Natural killer cell (primary cell): ENCODE results near the gene JPT2. TPM values are rescaled to one million over a fixed set of nuclear protein-coding genes. Genes with fewer than 3 reads are reported as not detected.

ENCODE experiments used
- ATAC-seq, 3 donors: fragments of 150-1000 bp in 2 of 3; fragments of 200-7000 bp in 1 of 3; cut with Tn5 transposase; 1 replicate in 1 of 3; 2 replicates in 2 of 3; pipeline ENCODE4 v1.10.0; 2021; ENCODE audit warnings: mild to moderate bottlenecking in 2 of 3, moderate library complexity in 2 of 3
- DNase-seq, 2 donors: peaks; one replicate each; pipeline versions ENCODE4 v3.0.0 to v3.0.0-alpha.2; 2013 to 2021; ENCODE audit warnings: mixed read lengths in 1 of 2
- H3K27ac ChIP-seq: one replicate; pipeline ENCODE4 v1.5.1; 2013; ENCODE audit warnings: mild to moderate bottlenecking, low read length
- H3K27me3 ChIP-seq: one replicate; pipeline ENCODE4 v1.6.1; 2013; ENCODE audit warnings: low read length; ENCODE audit not compliant: control insufficient read depth, insufficient read depth
- H3K36me3 ChIP-seq: one replicate; pipeline ENCODE4 v1.6.1; 2013; ENCODE audit warnings: low read length; ENCODE audit not compliant: control insufficient read depth, insufficient read depth
- H3K4me1 ChIP-seq: one replicate; pipeline ENCODE4 v1.6.1; 2013; ENCODE audit warnings: low read length; ENCODE audit not compliant: control insufficient read depth, insufficient read depth
- H3K4me3 ChIP-seq: one replicate; pipeline ENCODE4 v1.5.1; 2013; ENCODE audit warnings: low read length
- H3K9me3 ChIP-seq: one replicate; pipeline ENCODE4 v1.6.1; 2013; ENCODE audit warnings: low read length; ENCODE audit not compliant: control insufficient read depth, insufficient read depth
- H3K27ac Mint-ChIP-seq, 2 donors: one replicate each; pipeline ENCODE4 v1.8.0; 2022; ENCODE audit warnings: mild to moderate bottlenecking in 2 of 2, mixed read lengths in 2 of 2, moderate library complexity in 1 of 2
- H3K27me3 Mint-ChIP-seq, 2 donors: one replicate each; pipeline ENCODE4 v1.8.0; 2022; ENCODE audit warnings: low read depth in 2 of 2, mixed read lengths in 2 of 2
- H3K36me3 Mint-ChIP-seq: one replicate; pipeline ENCODE4 v1.8.0; 2022; ENCODE audit warnings: mixed read lengths
- H3K4me1 Mint-ChIP-seq, 2 donors: one replicate each; pipeline ENCODE4 v1.8.0; 2022; ENCODE audit warnings: mixed read lengths in 2 of 2
- H3K4me3 Mint-ChIP-seq: one replicate; pipeline ENCODE4 v1.8.0; 2022; ENCODE audit warnings: mild to moderate bottlenecking, moderate library complexity, mixed read lengths
- H3K9me3 Mint-ChIP-seq, 2 donors: one replicate each; pipeline ENCODE4 v1.8.0; 2022; ENCODE audit warnings: mixed read lengths in 2 of 2
- CTCF ChIP-seq: fragments of 200-600 bp; IDR thresholded peaks from one replicate; pipeline ENCODE4 v1.8.0; 2022; ENCODE audit warnings: antibody characterized with exemption
- WGBS: methylation state at CpG from one replicate; pipeline ENCODE4 v1.1.7; 2013; ENCODE audit warnings: missing lambda C conversion rate; ENCODE audit not compliant: insufficient coverage; 5-methylcytosine and 5-hydroxymethylcytosine counted together
- intact Hi-C: fragments of 100-400 bp; cut with micrococcal nuclease; formaldehyde crosslinking; loops from one replicate; pipeline ENCODE4 v1.14.2; 2022
- total RNA-seq, 4 donors: library from RNA; stranded (reverse); fragments of 120-200 nt in 1 of 4; gene quantifications; one replicate each; pipeline versions ENCODE4 v1.2.3 to v1.2.4, GENCODE V29; 2013 to 2022

The JPT2 gene
- total RNA-seq, 3 donors from 2014 or later (not counting 1 experiment from before 2014, with no cell fraction given), result 12.2 to 28.4 (median 14.2) TPM

GRCh38 chr16:1669698-1670097 lies 8.4 kb upstream of the JPT2 start:
- intact Hi-C loops, result loop anchor here (10.0 kb wide), 1 partner anchor 55 kb away; the partner anchor contains the start of genes CRAMP1 and IFT140

GRCh38 chr16:1670371-1670770 lies 7.7 kb upstream of the JPT2 start:
- H3K4me3 Mint-ChIP-seq, result no peak overlapping the region
- 97% methylated on average over 19 of the region's 19 CpGs for WGBS
- no peak overlapping the region for H3K4me3 ChIP-seq
- H3K27ac ChIP-seq, result no peak overlapping the region
- H3K9me3 ChIP-seq, result no peaks in the 10 kb centered on the region
- no peak overlapping the region for H3K27ac Mint-ChIP-seq
- H3K27me3 ChIP-seq, result no peaks in the 10 kb centered on the region
- H3K4me1 ChIP-seq, result no peaks in the 10 kb centered on the region
- DNase-seq (no peak), ATAC-seq (no peak)
- H3K9me3 Mint-ChIP-seq, result no peaks in the 10 kb centered on the region
- peaks cover 11% of the 10 kb centered on the region for H3K36me3 Mint-ChIP-seq
- H3K27me3 Mint-ChIP-seq, result no peaks in the 10 kb centered on the region
- peaks cover 82% of the 10 kb centered on the region for H3K36me3 ChIP-seq
- TF ChIP-seq CTCF, result no peak
- intact Hi-C loops, result loop anchor here (10.0 kb wide), 1 partner anchor 56 kb away; the partner anchor contains the start of genes CRAMP1 and IFT140
- no peaks in the 10 kb centered on the region for H3K4me1 Mint-ChIP-seq

More at GRCh38 chr16:1669698-1670097, 8.4 kb upstream of the JPT2 start:
- H3K9me3 ChIP-seq, result no peaks in the 10 kb centered on the region
- H3K4me1 ChIP-seq, result no peaks in the 10 kb centered on the region
- H3K4me1 Mint-ChIP-seq, result no peaks in the 10 kb centered on the region
- H3K36me3 ChIP-seq, result peaks cover 86% of the 10 kb centered on the region
- H3K4me3 ChIP-seq, result no peak overlapping the region
- H3K27ac ChIP-seq, result no peak overlapping the region
- 95% methylated on average over 7 of the region's 7 CpGs for WGBS
- H3K4me3 Mint-ChIP-seq, result no peak overlapping the region
- no peaks in the 10 kb centered on the region for H3K9me3 Mint-ChIP-seq
- no peaks in the 10 kb centered on the region for H3K27me3 Mint-ChIP-seq
- no peak for TF ChIP-seq CTCF
- no peaks in the 10 kb centered on the region for H3K27me3 ChIP-seq
- no peak for DNase-seq
- ATAC-seq, result no peak
- peaks cover 11% of the 10 kb centered on the region for H3K36me3 Mint-ChIP-seq
- H3K27ac Mint-ChIP-seq, result no peak overlapping the region

- intact Hi-C loops, result loop anchor here (10.0 kb wide), 1 partner anchor 56 kb away; the partner anchor contains the start of genes CRAMP1 and IFT140
- H3K36me3 Mint-ChIP-seq, result peaks cover 11% of the 10 kb centered on the region
- no peaks in the 10 kb centered on the region for H3K9me3 Mint-ChIP-seq
- H3K36me3 ChIP-seq, result peaks cover 81% of the 10 kb centered on the region
- WGBS, result 98% methylated on average over 7 of the region's 7 CpGs
- DNase-seq (no peak), ATAC-seq (no peak)
- no peaks in the 10 kb centered on the region for H3K27me3 ChIP-seq
- no peaks in the 10 kb centered on the region for H3K9me3 ChIP-seq
- no peak overlapping the region for H3K4me3 Mint-ChIP-seq
- no peak overlapping the region for H3K4me3 ChIP-seq
- H3K27ac Mint-ChIP-seq, result no peak overlapping the region
- no peak overlapping the region for H3K27ac ChIP-seq
- no peak for TF ChIP-seq CTCF
- H3K27me3 Mint-ChIP-seq, result no peaks in the 10 kb centered on the region
- no peaks in the 10 kb centered on the region for H3K4me1 Mint-ChIP-seq
- H3K4me1 ChIP-seq, result no peaks in the 10 kb centered on the region
Measured at GRCh38 chr16:1670866-1671265, 7.2 kb upstream of the JPT2 start.
